ENCODE measurements around the gene HYAL3. TPM values are rescaled to one million over a fixed set of nuclear protein-coding genes. Genes with fewer than 3 reads are reported as not detected.
A peak's percentile ranks its signal among the peaks of the same experiment; 100 is the strongest.

HYAL3 gene
- total and polyA plus RNA-seq, 2 experiments from 2014 or later, result 2.4 to 7.1 TPM

- peak; percentile 91 for DNase-seq (ENCODE audit: low spot score)
- peak within 1 kb of the TSS; percentile 72 for H3K4me3 Mint-ChIP-seq
- 0 out of 2 replicates have a peak, but pooled peaks cover 15% of the 10 kb centered on the region for H3F3A ChIP-seq (replicated peaks; ENCODE audit: low read depth)
- H3K27ac ChIP-seq (ENCODE audit: low read depth), result no peak within 1 kb of the TSS
- TF ChIP-seq EZH2phosphoT487 (IDR thresholded peaks at IDR 0.05; ENCODE audit: unreplicated experiment), result no peak
- no peak for TF ChIP-seq NANOG (IDR thresholded peaks at IDR 0.05; ENCODE audit: borderline replicate concordance)
- no peak for TF ChIP-seq CTCF (conservative IDR thresholded peaks at IDR 0.05; ENCODE audit: low read depth in 2 of 2)
- no peak for TF ChIP-seq ZNF462 (CRISPR knock-in tag; IDR thresholded peaks at IDR 0.05)
- 0 out of 2 replicates have a peak, but pooled peaks have one; percentile 30 for TF ChIP-seq POLR2AphosphoS5 (IDR thresholded peaks at IDR 0.05; ENCODE audit: low read depth)
- peak within 1 kb of the TSS; percentile 71 for H3K4me3 ChIP-seq
- peaks cover 51% of the 10 kb centered on the region for H3K27me3 ChIP-seq (ENCODE audit: insufficient read depth)
- no peaks in the 10 kb centered on the region for H3K36me3 ChIP-seq (ENCODE audit: insufficient read depth)
- peaks cover 9% of the 10 kb centered on the region for H3K4me1 Mint-ChIP-seq
- H3K4me2 ChIP-seq, result peak within 1 kb of the TSS; percentile 90
- H3K9me3 Mint-ChIP-seq, result no peaks in the 10 kb centered on the region
- H3K79me2 ChIP-seq (replicated peaks; ENCODE audit: insufficient read depth), result no peaks in the 10 kb centered on the region
- peak; percentile 57 for ATAC-seq
- H3K9me2 ChIP-seq (ENCODE audit: insufficient read depth), result no peaks in the 10 kb centered on the region
- H3K4me1 ChIP-seq (ENCODE audit: insufficient read depth), result peaks cover 3% of the 10 kb centered on the region; the same call in 1 of the 2 replicates
- no peak within 1 kb of the TSS for H3K27ac Mint-ChIP-seq
- no peaks in the 10 kb centered on the region for H4K20me1 ChIP-seq (replicated peaks; ENCODE audit: insufficient read depth)
- H3K36me3 Mint-ChIP-seq (ENCODE audit: low read depth), result peaks cover 7% of the 10 kb centered on the region; the same call in 1 of the 3 replicates
- peak within 1 kb of the TSS; percentile 98 for H2AFZ ChIP-seq
- H3K27me3 Mint-ChIP-seq (ENCODE audit: insufficient read depth, low read depth, poor library complexity), result peaks cover 52% of the 10 kb centered on the region
Measured at GRCh38 chr3:50345586-50346234, 46.5 kb upstream of the HYAL3 start, which contains the start of gene ZMYND10. Gene ZMYND10 (minus strand): TSS chr3:50345732. CDS start chr3:50345579, 153 bp downstream.

Measured in GM23338 (cell line).